Astrocyte of the hippocampus (primary cell): ENCODE data around the gene CACNB4.
A peak's percentile ranks its signal among the peaks of the same experiment; 100 is the strongest.
"Not testable (repeated sequence)": the region's sequence is repeated elsewhere in the genome, so short reads cannot be mapped to it uniquely, and the experiment has no call there.

Experiments used
- DNase-seq: peaks from one replicate; pipeline ENCODE4 v3.0.0; 2011; ENCODE audit warnings: low read depth, low spot score

CACNB4 gene

DNA sequence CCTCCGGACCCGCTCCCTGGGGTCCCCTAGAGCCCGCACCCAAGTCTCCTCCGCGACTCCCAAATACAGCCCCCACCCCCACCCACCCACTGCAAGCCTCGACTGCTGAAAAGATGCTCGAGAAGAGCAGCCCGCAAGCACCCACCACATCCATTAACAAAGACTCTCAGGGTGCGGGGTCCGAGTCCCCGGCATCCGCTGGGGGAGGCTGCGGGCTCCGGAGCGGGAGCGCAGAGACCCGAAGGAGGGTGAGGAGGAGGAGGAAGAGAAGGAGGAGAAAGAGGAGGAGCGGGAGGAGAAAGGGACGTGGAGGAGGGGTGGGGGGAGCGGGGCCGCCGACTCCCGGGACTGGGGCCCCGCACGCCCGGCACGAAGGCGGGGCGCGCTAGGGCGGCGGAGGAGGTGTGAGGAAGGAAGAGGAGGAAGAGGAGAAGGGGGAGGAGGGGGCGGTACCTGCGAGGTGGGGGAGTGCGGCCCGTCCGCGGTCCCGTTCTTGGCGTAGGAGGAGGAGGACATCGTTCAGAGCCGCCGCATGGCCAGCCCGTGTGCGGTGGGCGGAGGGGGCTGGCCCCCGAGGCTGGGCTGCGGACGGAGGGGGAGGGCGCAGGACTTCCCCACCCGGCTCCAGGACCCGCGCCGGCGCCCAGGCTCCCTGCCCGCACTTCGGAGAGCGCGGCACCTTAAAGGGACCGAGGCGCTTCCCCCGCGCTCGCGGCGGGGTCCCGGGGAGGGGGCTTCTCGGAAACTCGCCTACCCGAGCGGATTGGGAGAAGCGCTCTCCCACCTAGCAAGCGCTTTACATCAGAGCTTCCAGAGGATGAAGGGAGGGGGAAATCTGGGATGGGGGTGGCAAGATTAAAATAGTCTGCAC is at the start of gene CACNB4:
Gene CACNB4, minus strand, starts transcription at position 549 of the 871 bp plus-strand sequence.
- DNase-seq, result peak; percentile 50

DNA sequence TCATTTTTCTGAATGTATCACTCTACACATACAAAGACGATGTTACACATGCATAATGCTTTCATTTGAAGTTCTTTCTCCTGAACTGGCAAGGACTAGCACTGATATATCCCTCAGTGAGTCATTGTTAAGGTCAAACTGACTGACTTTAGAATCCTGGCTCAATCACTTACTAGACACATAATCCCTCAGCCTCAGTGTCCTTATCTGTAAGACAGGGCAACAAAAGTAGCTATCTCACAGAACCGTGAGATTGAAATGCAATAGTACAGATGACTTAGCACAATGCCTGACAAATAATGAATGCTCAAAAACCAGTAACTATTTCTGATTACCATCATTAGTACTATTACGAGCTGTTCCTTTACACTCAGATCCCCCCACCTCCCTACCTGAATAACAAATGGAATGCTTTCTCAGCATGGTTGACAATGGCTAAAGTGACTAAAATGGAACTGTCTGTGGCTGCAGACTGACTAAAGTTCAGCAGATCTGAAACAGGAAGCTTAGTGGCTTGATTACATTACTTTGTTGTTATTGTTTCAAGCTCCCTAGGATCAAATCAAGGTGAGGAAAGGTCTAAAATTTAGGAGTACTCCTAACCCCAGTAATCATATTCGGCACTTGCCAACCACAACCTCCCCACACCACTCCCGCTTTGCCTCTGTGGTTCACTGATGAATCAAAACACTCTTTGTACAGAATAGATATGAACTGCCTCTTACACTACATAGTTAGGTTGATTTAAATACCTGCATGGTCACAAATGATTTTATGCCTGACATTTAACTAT is 35.8 kb upstream of the CACNB4 start:
- DNase-seq, result peak; percentile 38

DNA sequence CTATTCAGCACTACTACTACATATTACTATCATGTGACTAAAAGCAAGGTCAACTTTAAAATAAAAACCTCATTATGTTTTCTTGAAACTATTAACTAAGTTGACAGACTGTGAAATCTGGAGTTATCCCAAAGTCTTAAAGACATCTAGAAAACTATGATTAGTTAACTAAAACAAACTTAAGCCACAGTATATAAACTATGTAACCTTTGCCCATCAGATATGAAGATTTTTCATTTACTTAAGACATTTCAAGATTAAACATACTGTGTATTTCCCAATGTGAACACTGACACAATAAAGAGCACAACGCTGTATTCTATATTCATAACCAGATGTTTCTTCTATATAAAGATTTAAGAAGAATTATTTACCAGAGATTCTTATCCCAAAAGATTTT is 33.5 kb upstream of the CACNB4 start:
- DNase-seq, result no peak

GRCh38 chr2:152127628-152128027 is 28.8 kb upstream of the CACNB4 start:
- DNase-seq, result no peak

DNA sequence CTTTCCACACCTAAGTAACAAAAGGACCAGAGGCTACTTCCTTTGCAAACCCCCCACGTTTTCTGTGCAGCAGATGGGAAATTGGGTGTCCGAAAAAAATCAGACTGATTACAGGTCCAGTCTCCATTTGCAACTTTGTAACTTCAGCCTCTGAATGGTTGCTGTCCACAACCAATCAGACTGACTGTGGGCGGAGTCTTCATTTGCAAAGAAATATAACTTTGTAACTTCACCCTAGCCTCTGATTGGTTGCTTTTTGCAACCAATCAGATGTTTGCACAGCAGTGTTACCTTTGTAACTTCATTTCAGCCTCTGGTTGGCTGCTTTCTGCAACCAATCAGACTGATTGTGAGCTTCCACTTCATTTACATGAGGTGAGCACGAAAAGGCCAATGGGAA is 27.8 kb upstream of the CACNB4 start:
- no peak for DNase-seq

- DNase-seq, result no peak
Measured at GRCh38 chr2:152122161-152122560, 23.3 kb upstream of the CACNB4 start.

GRCh38 chr2:152120430-152120829 is 21.6 kb upstream of the CACNB4 start:
- DNase-seq, result no peak

GRCh38 chr2:152115952-152116351 is 17.1 kb upstream of the CACNB4 start:
- DNase-seq, result no peak

GRCh38 chr2:152114366-152114765 is 15.5 kb upstream of the CACNB4 start:
- no peak for DNase-seq

- not testable (repeated sequence) for DNase-seq
Measured at GRCh38 chr2:152107140-152107539, 8.3 kb upstream of the CACNB4 start.

- DNase-seq, result no peak
Measured at GRCh38 chr2:152106464-152106863, 7.6 kb upstream of the CACNB4 start.

GRCh38 chr2:152103271-152103670 is 4.4 kb upstream of the CACNB4 start:
- DNase-seq, result no peak

DNA sequence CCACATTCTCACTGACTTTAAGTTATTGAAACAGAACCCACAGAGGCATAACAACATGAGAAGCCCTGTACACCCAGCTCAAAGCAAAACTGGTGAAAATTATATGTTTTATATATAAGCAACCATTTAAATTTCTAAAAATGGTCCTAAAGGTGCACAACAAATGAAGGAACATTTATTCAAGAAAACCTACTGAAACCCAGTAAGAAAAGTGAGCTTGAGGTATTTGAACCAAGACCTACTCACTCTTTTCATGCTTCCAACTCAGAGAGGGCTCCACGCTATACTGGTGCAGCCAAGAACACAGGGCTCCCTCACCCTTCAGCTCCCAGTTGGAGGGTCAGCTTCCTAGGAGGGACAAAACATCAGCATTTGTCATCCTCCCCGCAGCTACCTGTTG is 2.1 kb upstream of the CACNB4 start:
- DNase-seq, result no peak

- DNase-seq, result peak; percentile 51
Measured at GRCh38 chr2:152099367-152100050, 665 bp upstream of the CACNB4 start.

- DNase-seq, result peak; percentile 54
Measured at GRCh38 chr2:152097801-152098495, 896 bp downstream of the CACNB4 start.

GRCh38 chr2:152097290-152097800 is 1.5 kb downstream of the CACNB4 start:
- DNase-seq, result peak; percentile 37

GRCh38 chr2:152095146-152095545 is 3.7 kb downstream of the CACNB4 start:
- DNase-seq, result no peak

DNA sequence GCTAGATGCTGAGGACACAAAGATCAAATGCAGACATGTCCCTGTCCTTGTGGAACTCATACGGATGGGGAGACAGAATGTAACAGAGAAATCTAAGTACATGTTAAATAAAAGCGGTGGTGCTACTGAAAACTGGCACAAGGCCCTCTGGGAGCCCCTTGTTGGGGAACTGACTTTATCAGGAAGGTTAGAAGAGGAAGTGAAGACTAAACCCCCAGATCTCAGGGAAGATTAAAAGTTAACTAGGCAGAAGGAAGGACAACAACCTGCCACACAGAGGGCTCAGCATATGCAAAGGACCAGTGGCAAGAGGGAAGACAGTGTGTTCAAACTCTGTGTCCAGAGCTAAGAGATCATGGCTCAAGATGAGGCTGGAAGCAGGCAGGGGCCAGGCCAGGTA is 4.8 kb downstream of the CACNB4 start:
- DNase-seq, result no peak

DNA sequence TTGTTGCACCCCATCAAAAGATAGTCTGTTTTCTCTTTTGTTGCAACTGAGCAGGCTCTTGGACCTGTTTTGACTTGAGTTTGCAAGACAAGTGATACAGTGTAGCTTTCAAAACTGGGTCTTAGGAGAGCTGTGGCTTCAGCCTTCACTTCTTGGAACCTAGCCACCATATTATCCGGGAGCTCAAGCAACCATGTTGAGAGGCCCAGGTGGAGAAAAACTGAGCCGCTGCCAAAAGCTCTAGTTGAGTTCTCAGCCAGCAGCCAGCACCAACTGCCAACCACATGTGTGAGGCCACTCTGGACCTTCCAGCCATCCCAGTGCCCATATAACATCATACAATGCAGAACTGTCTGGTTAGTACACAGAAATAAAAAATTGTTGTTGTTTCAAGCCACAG is 5.4 kb downstream of the CACNB4 start:
- peak; percentile 56 for DNase-seq

- DNase-seq, result no peak
Measured at GRCh38 chr2:152092095-152092494, 6.7 kb downstream of the CACNB4 start.

GRCh38 chr2:152090726-152091125 is 8.1 kb downstream of the CACNB4 start:
- DNase-seq, result not testable (repeated sequence)
